Left lung (tissue), 10 donors: ENCODE data around the gene ADGRF1. TPM values are rescaled to one million over a fixed set of nuclear protein-coding genes. Genes with fewer than 3 reads are reported as not detected.
"Not testable (repeated sequence)": the region's sequence is repeated elsewhere in the genome, so short reads cannot be mapped to it uniquely, and the experiment has no call there.

Experiments
- ATAC-seq: fragments of 200-7000 bp; cut with Tn5 transposase; one replicate; pipeline ENCODE4 v1.9.1; 2020; ENCODE audit warnings: moderate library complexity
- DNase-seq, 4 donors: peaks; one replicate each; pipeline ENCODE4 v3.0.0-alpha.2; 2013 to 2020
- H3K27ac ChIP-seq, 2 donors: fragments of 200-600 bp; sonication (generic) in 1 of 2; one replicate each; pipeline versions ENCODE4 v1.5.0 to v1.8.0; 2020 to 2021
- H3K27me3 ChIP-seq, 2 donors: fragments of 200-600 bp; sonication (generic) in 1 of 2; one replicate each; pipeline versions ENCODE4 v1.5.0 to v1.8.0; 2020 to 2021
- H3K36me3 ChIP-seq, 2 donors: fragments of 200-600 bp; sonication (generic) in 1 of 2; one replicate each; pipeline versions ENCODE4 v1.5.0 to v1.8.0; 2020 to 2021
- H3K4me1 ChIP-seq, 2 donors: fragments of 200-600 bp; one replicate each; pipeline ENCODE4 v1.8.0; 2021
- H3K4me3 ChIP-seq, 2 donors: fragments of 200-600 bp; sonication (generic) in 1 of 2; one replicate each; pipeline versions ENCODE4 v1.5.0 to v1.8.0; 2020 to 2021; ENCODE audit warnings: mild to moderate bottlenecking in 1 of 2
- H3K9me3 ChIP-seq, 2 donors: fragments of 200-600 bp; sonication (generic) in 1 of 2; one replicate each; pipeline versions ENCODE4 v1.5.0 to v1.8.0; 2020 to 2021
- CTCF ChIP-seq, 2 donors: fragments of 200-600 bp; sonication (generic) in 1 of 2; IDR thresholded peaks; one replicate each; pipeline versions ENCODE4 v1.5.0 to v1.8.0; 2021; ENCODE audit warnings: antibody characterized with exemption in 2 of 2
- intact Hi-C, 2 donors: fragments of 100-400 bp; cut with DNase I; formaldehyde crosslinking; loops; one replicate each; pipeline versions ENCODE4 v1.11.2 to v1.14.2; 2022
- polyA plus RNA-seq, 6 donors: library from polyadenylated mRNA; unstranded; fragments of 120-200 nt; gene quantifications; one replicate each; pipeline ENCODE4 v1.2.1, GENCODE V29; 2013; ENCODE audit not compliant: insufficient read length in 6 of 6
- total RNA-seq, 2 donors: library from RNA; stranded (reverse); fragmentation: NEBNext Ultra II Directional; extraction: Animal tissue kit (Norgen Biotek cat#: 25700); gene quantifications; one replicate each; pipeline ENCODE4 v1.2.1, GENCODE V29; 2021
- donor health status: DM: no; HTN: yes; CAD: no.
- donor health status: DM: no; HTN: no; CAD: no.

Gene ADGRF1
- total and polyA plus RNA-seq, 8 donors: 0.21 to 30.0 (median 0.44) TPM

GRCh38 chr6:46993846-46994245 lies 48.3 kb downstream of the ADGRF1 start:
- no peak overlapping the region for H3K4me3 ChIP-seq
- no peaks in the 10 kb centered on the region for H3K36me3 ChIP-seq
- peak overlapping the region in 1 of 2 donors; percentile 36 for H3K27ac ChIP-seq
- H3K9me3 ChIP-seq: no peaks in the 10 kb centered on the region
- peaks cover 16 to 20% of the 10 kb centered on the region in 2 donors for H3K4me1 ChIP-seq
- H3K27me3 ChIP-seq: no peaks in the 10 kb centered on the region
- DNase-seq: no peak
- ATAC-seq: peak; percentile 86
- no peak for TF ChIP-seq CTCF (IDR thresholded peaks at IDR 0.05)
- intact Hi-C loops: no loop called here

DNA sequence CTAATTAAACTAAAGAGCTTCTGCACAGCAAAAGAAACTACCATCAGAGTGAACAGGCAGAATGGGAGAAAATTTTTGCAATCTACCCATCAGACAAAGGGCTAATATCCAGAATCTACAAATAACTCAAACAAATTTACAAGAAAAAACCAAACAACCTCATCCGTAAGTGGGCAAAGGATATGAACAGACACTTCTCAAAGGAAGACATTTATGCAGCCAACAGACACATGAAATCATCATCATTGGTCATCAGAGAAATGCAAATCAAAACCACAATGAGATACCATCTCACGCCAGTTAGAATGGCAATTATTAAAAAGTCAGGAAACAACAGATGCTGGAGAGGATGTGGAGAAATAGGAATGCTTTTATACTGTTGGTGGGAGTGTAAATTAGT lies 49.7 kb downstream of the ADGRF1 start:
- DNase-seq, H3K9me3 ChIP-seq, ATAC-seq, H3K27me3 ChIP-seq, H3K36me3 ChIP-seq, H3K27ac ChIP-seq, intact Hi-C loops, H3K4me3 ChIP-seq: not testable (repeated sequence)
- H3K4me1 ChIP-seq: peaks cover 16 to 20% of the 10 kb centered on the region in 2 donors

GRCh38 chr6:46990818-46991510 lies 51.2 kb downstream of the ADGRF1 start:
- peak; percentile 89 for ATAC-seq
- peak overlapping the region; percentile 44 to 72 for H3K27ac ChIP-seq
- intact Hi-C loops: not testable (repeated sequence)

DNA sequence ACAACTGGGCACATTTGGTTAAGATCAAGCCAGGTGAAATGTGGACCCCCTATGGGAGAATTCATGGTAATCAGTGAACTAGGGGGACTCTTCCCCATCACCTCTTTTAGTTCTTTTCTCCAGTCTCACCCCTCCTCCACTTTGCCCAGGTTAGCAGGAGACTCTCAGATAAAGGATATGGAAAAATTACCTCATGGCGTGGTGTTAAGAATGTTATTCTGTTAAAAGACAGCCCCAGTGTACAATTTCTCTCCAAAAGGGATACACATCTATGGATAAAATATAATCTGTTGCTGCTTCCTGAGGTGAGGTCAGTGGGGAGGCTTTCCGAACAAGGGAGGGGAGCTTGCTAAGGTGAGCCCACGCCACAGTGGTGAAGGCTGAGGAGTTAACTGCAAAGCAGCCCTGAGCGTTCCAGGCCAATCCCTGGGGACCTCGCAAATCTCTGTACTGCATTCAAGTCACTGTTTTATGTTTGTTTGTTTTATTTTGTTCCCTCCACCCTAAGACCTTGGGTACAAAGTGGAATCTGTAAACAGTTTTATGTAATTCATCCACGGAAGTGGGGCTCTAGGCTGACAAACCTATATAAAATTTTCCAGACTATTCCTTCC lies 52.0 kb downstream of the ADGRF1 start:
- Histone ChIP-seq H3K4me1 (peaks cover 16 to 34% of the 10 kb centered on the region in 2 donors), H3K27me3 (no peaks in the 10 kb centered on the region), H3K36me3 (no peaks in the 10 kb centered on the region), H3K4me3 (no peak overlapping the region), H3K9me3 (no peaks in the 10 kb centered on the region), H3K27ac (peak overlapping the region; percentile 44 to 72)
- ATAC-seq (peak; percentile 12), DNase-seq (peak in 1 of 4 donors; percentile 10)
- intact Hi-C loops: no loop called here
- TF ChIP-seq CTCF (IDR thresholded peaks at IDR 0.05): no peak

More at GRCh38 chr6:46990818-46991510, 51.2 kb downstream of the ADGRF1 start:
- peak; percentile 62 to 66 for TF ChIP-seq CTCF (IDR thresholded peaks at IDR 0.05)
- not testable (repeated sequence) for H3K27me3 ChIP-seq, H3K36me3 ChIP-seq, H3K9me3 ChIP-seq, H3K4me3 ChIP-seq
- peak in 2 of 4 donors; percentile 70 to 76 for DNase-seq
- peaks cover 16 to 25% of the 10 kb centered on the region in 2 donors for H3K4me1 ChIP-seq

- peak overlapping the region in 1 of 2 donors; percentile 72 for H3K27ac ChIP-seq
- H3K36me3 ChIP-seq: no peaks in the 10 kb centered on the region
- H3K27me3 ChIP-seq: no peaks in the 10 kb centered on the region
- no peak for TF ChIP-seq CTCF (IDR thresholded peaks at IDR 0.05)
- peaks cover 16 to 35% of the 10 kb centered on the region in 2 donors for H3K4me1 ChIP-seq
- DNase-seq (no peak), ATAC-seq (no peak)
- H3K9me3 ChIP-seq: no peaks in the 10 kb centered on the region
- no peak overlapping the region for H3K4me3 ChIP-seq
- intact Hi-C loops: loop anchor here in 1 of 2 donors (5.0 kb wide), 1 partner anchor 137 kb away; no protein-coding TSS in a partner anchor
Observed at GRCh38 chr6:46989398-46989797, 52.7 kb downstream of the ADGRF1 start.
